SK-N-SH (cell line): Measurements from ENCODE around the gene OLFML1.

ENCODE experiments used
- ELF1 ChIP-seq: IDR thresholded peaks from 2 replicates; pipeline ENCODE4 v1.4.0; 2012
- EP300 ChIP-seq, 2 experiments: IDR thresholded peaks; 2 replicates each; pipeline versions ENCODE4 v1.4.0 to v1.6.1; 2012; ENCODE audit warnings: borderline replicate concordance in 1 of 2, low read depth in 1 of 2, low read length in 1 of 2
- EZH2phosphoT487 ChIP-seq: fragments of 200-600 bp; sonication (generic); IDR thresholded peaks from 2 replicates; pipeline ENCODE4 v1.6.1; 2017; ENCODE audit warnings: low read depth, mixed run types, mild to moderate bottlenecking, antibody characterized with exemption, moderate library complexity, borderline replicate concordance
- TAF1 ChIP-seq: IDR thresholded peaks from 2 replicates; pipeline ENCODE4 v1.6.1; 2012; ENCODE audit warnings: low read depth, mild to moderate bottlenecking, low read length, moderate library complexity, borderline replicate concordance
- YY1 ChIP-seq: IDR thresholded peaks from 2 replicates; pipeline ENCODE4 v1.4.0; 2012; ENCODE audit warnings: low read depth, mild to moderate bottlenecking
- TF ChIP-seq, protein P1 (sequence below): fragments of 200-600 bp; sonication (generic); IDR thresholded peaks from 2 replicates; pipeline ENCODE4 v1.6.1; 2017; ENCODE audit warnings: antibody characterized with exemption, mild to moderate bottlenecking, moderate library complexity
- TF ChIP-seq, protein P2 (sequence below): IDR thresholded peaks from 2 replicates; pipeline ENCODE4; 2012

DNA sequence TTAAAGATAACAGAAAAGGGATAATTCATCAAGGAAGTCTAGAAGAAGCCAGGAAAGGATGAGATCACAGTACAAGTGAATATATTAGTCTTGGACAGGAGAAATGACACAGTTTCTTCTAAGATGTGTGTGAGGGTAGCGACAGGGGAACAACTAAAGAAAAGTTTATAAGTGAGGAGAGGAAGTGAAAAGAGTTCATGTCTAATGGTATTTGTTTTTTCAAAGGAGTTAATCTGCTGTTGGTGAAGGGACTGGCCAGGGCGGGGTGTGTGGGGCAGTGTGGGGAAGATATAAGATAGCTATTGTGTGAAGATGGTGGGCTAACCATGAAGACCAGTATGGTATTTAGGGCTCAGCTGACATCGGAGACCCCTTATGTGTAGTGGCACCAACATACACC, 20.9 kb downstream of the OLFML1 start:
- no peak for TF ChIP-seq TAF1
- TF ChIP-seq, protein P1, sequence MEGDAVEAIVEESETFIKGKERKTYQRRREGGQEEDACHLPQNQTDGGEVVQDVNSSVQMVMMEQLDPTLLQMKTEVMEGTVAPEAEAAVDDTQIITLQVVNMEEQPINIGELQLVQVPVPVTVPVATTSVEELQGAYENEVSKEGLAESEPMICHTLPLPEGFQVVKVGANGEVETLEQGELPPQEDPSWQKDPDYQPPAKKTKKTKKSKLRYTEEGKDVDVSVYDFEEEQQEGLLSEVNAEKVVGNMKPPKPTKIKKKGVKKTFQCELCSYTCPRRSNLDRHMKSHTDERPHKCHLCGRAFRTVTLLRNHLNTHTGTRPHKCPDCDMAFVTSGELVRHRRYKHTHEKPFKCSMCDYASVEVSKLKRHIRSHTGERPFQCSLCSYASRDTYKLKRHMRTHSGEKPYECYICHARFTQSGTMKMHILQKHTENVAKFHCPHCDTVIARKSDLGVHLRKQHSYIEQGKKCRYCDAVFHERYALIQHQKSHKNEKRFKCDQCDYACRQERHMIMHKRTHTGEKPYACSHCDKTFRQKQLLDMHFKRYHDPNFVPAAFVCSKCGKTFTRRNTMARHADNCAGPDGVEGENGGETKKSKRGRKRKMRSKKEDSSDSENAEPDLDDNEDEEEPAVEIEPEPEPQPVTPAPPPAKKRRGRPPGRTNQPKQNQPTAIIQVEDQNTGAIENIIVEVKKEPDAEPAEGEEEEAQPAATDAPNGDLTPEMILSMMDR, result no peak
- TF ChIP-seq, protein P2, sequence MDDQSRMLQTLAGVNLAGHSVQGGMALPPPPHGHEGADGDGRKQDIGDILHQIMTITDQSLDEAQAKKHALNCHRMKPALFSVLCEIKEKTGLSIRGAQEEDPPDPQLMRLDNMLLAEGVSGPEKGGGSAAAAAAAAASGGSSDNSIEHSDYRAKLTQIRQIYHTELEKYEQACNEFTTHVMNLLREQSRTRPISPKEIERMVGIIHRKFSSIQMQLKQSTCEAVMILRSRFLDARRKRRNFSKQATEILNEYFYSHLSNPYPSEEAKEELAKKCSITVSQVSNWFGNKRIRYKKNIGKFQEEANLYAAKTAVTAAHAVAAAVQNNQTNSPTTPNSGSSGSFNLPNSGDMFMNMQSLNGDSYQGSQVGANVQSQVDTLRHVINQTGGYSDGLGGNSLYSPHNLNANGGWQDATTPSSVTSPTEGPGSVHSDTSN, result no peak
- TF ChIP-seq EZH2phosphoT487, result no peak
- no peak for TF ChIP-seq EP300 (IDR thresholded peaks at IDR 0.05; ENCODE audit: borderline replicate concordance in 1 of 2, low read depth in 1 of 2, low read length in 1 of 2)
- TF ChIP-seq YY1, result no peak
- TF ChIP-seq ELF1, result no peak
